ENCODE measurements around the gene SRPK3.

The SRPK3 gene

GRCh38 chrX:153805436-153805835 is 24.6 kb downstream of the SRPK3 start:
- H3K4me3 ChIP-seq (ENCODE audit: low read depth, low read length): no peak overlapping the region
- TF ChIP-seq, protein P1, sequence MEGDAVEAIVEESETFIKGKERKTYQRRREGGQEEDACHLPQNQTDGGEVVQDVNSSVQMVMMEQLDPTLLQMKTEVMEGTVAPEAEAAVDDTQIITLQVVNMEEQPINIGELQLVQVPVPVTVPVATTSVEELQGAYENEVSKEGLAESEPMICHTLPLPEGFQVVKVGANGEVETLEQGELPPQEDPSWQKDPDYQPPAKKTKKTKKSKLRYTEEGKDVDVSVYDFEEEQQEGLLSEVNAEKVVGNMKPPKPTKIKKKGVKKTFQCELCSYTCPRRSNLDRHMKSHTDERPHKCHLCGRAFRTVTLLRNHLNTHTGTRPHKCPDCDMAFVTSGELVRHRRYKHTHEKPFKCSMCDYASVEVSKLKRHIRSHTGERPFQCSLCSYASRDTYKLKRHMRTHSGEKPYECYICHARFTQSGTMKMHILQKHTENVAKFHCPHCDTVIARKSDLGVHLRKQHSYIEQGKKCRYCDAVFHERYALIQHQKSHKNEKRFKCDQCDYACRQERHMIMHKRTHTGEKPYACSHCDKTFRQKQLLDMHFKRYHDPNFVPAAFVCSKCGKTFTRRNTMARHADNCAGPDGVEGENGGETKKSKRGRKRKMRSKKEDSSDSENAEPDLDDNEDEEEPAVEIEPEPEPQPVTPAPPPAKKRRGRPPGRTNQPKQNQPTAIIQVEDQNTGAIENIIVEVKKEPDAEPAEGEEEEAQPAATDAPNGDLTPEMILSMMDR (IDR thresholded peaks at IDR 0.05; ENCODE audit: borderline replicate concordance, insufficient read depth, low read depth, low read length): no peak

DNA sequence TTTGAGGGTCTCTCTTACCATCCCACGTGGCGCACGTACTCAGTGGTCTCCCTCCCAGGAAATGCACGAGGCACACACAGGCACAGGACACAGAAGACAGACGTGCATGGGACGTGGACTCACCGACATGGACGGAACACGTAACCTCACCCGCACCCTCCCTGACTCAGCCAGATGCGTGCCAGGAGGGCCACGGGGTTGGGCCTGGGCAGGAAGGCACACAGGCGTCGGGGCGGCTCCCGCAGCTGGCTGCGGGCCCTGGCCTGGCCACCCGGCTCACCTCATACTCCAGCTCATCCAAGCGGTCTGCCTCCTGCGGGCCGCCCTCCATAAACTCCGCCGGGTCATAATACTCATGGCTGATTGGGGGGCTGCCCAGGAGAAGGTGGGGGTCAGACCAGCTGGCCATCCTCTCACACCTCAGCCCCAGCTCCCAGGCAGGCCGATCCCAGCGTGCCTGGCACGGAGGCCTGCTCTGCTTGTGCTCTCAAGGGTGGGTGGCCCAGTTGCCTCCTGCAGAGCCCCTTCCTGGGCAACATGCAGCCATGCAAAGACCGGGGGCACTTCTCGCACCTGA is 26.2 kb downstream of the SRPK3 start:
- TF ChIP-seq, protein P1 (IDR thresholded peaks at IDR 0.05; ENCODE audit: borderline replicate concordance, insufficient read depth, low read depth, low read length): no peak
- no peak overlapping the region for H3K4me3 ChIP-seq (ENCODE audit: low read depth, low read length)

DNA sequence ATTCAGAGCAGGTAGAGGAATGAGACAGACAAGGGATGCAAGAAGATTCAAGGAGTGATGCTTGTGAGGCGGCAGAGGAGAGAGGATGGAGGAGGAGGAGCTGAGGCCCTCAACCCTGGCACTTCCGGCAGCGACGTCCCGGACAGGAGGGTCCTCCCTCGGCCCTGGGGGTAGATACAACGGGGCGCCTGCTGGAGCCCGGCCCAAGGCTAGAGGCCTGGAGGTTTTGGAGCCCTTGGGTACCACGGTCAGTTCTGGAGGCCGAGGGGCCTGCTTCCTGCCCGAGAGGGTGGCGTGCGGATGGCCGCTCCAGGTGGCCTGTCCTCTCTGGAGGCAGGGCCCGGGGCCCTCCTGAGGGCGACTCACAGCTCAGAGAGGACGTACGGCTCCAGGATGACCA is 27.1 kb downstream of the SRPK3 start:
- H3K4me3 ChIP-seq (ENCODE audit: low read depth, low read length): no peak overlapping the region
- TF ChIP-seq, protein P1 (IDR thresholded peaks at IDR 0.05; ENCODE audit: borderline replicate concordance, insufficient read depth, low read depth, low read length): no peak

- TF ChIP-seq, protein P1 (IDR thresholded peaks at IDR 0.05; ENCODE audit: borderline replicate concordance, insufficient read depth, low read depth, low read length): no peak
- no peak overlapping the region for H3K4me3 ChIP-seq (ENCODE audit: low read depth, low read length)
These were observed 31.4 kb downstream of the SRPK3 start for GRCh38 chrX:153812220-153812619.

DNA sequence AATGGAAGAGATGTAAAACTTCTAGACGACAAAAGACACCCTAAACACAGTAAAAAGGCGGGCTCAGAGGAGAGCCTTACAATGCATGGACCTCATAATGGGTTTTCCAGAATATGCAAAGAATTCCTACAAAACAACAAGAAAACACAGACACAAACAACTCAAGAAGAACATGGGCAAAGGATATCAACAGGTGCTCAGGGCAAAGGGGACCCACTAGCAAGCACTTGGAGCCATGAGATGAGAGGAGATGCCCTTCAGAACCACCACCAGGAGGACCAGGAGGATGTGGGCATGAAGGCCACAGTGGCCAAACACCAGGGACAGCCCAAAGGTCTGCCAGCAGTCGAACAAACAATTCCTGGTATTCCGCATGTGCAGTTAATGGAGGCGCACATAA is 32.3 kb downstream of the SRPK3 start:
- no peak overlapping the region for H3K4me3 ChIP-seq (ENCODE audit: low read depth, low read length)
- TF ChIP-seq, protein P1 (IDR thresholded peaks at IDR 0.05; ENCODE audit: borderline replicate concordance, insufficient read depth, low read depth, low read length): no peak

GRCh38 chrX:153814591-153815315 is 33.9 kb downstream of the SRPK3 start:
- TF ChIP-seq, protein P1 (IDR thresholded peaks at IDR 0.05; ENCODE audit: borderline replicate concordance, insufficient read depth, low read depth, low read length): no peak
- no peak overlapping the region for H3K4me3 ChIP-seq (ENCODE audit: low read depth, low read length)

All from GM12875 (cell line).